Measurements from ENCODE around the gene AHI1.

Gene AHI1

GRCh38 chr6:135497412-135498184 is at the start of gene AHI1:
Gene AHI1 (minus strand): TSS chr6:135497740. CDS start chr6:135492237, 5,503 bp downstream.
- TF ChIP-seq ZNF274 (IDR thresholded peaks at IDR 0.05; ENCODE audit: low read depth, low read length), result no peak
- peak within 1 kb of the TSS; percentile 88 for H3K4me3 ChIP-seq (ENCODE audit: low read length)

GRCh38 chr6:135546680-135547418 is 49.3 kb upstream of the AHI1 start:
- TF ChIP-seq ZNF274 (IDR thresholded peaks at IDR 0.05; ENCODE audit: low read depth, low read length), result no peak
- H3K4me3 ChIP-seq (ENCODE audit: low read length), result no peak overlapping the region

GRCh38 chr6:135546206-135546605 is 48.7 kb upstream of the AHI1 start:
- no peak overlapping the region for H3K4me3 ChIP-seq (ENCODE audit: low read length)
- no peak for TF ChIP-seq ZNF274 (IDR thresholded peaks at IDR 0.05; ENCODE audit: low read depth, low read length)

GRCh38 chr6:135540207-135540840 is 42.8 kb upstream of the AHI1 start:
- no peak for TF ChIP-seq ZNF274 (IDR thresholded peaks at IDR 0.05; ENCODE audit: low read depth, low read length)
- H3K4me3 ChIP-seq (ENCODE audit: low read length), result no peak overlapping the region

GRCh38 chr6:135537741-135538301 is 40.3 kb upstream of the AHI1 start:
- no peak overlapping the region for H3K4me3 ChIP-seq (ENCODE audit: low read length)
- TF ChIP-seq ZNF274 (IDR thresholded peaks at IDR 0.05; ENCODE audit: low read depth, low read length), result no peak

GRCh38 chr6:135535989-135536414 is 38.5 kb upstream of the AHI1 start:
- TF ChIP-seq ZNF274 (IDR thresholded peaks at IDR 0.05; ENCODE audit: low read depth, low read length), result no peak

GRCh38 chr6:135534773-135535380 is 37.3 kb upstream of the AHI1 start:
- no peak overlapping the region for H3K4me3 ChIP-seq (ENCODE audit: low read length)
- no peak for TF ChIP-seq ZNF274 (IDR thresholded peaks at IDR 0.05; ENCODE audit: low read depth, low read length)

More at GRCh38 chr6:135535989-135536414, 38.5 kb upstream of the AHI1 start:
- H3K4me3 ChIP-seq (ENCODE audit: low read length), result no peak overlapping the region

- H3K4me3 ChIP-seq (ENCODE audit: low read length), result no peak overlapping the region
- TF ChIP-seq ZNF274 (IDR thresholded peaks at IDR 0.05; ENCODE audit: low read depth, low read length), result no peak
Measured at GRCh38 chr6:135532559-135532958, 35.0 kb upstream of the AHI1 start.

- TF ChIP-seq ZNF274 (IDR thresholded peaks at IDR 0.05; ENCODE audit: low read depth, low read length), result no peak
- H3K4me3 ChIP-seq (ENCODE audit: low read length), result no peak overlapping the region
Measured at GRCh38 chr6:135531954-135532490, 34.5 kb upstream of the AHI1 start.

- TF ChIP-seq ZNF274 (IDR thresholded peaks at IDR 0.05; ENCODE audit: low read depth, low read length), result no peak
- no peak overlapping the region for H3K4me3 ChIP-seq (ENCODE audit: low read length)
Measured at GRCh38 chr6:135530113-135530512, 32.6 kb upstream of the AHI1 start.

GRCh38 chr6:135527960-135528249 is 30.4 kb upstream of the AHI1 start:
- H3K4me3 ChIP-seq (ENCODE audit: low read length), result no peak overlapping the region
- TF ChIP-seq ZNF274 (IDR thresholded peaks at IDR 0.05; ENCODE audit: low read depth, low read length), result no peak

GRCh38 chr6:135527116-135527959 is 29.8 kb upstream of the AHI1 start:
- no peak for TF ChIP-seq ZNF274 (IDR thresholded peaks at IDR 0.05; ENCODE audit: low read depth, low read length)
- no peak overlapping the region for H3K4me3 ChIP-seq (ENCODE audit: low read length)

- no peak overlapping the region for H3K4me3 ChIP-seq (ENCODE audit: low read length)
- TF ChIP-seq ZNF274 (IDR thresholded peaks at IDR 0.05; ENCODE audit: low read depth, low read length), result no peak
Measured at GRCh38 chr6:135525594-135525993, 28.1 kb upstream of the AHI1 start.
